ENCODE results near the gene ACTL8. TPM values are rescaled to one million over a fixed set of nuclear protein-coding genes. Genes with fewer than 3 reads are reported as not detected.

ACTL8 gene
- total and polyA plus RNA-seq, 10 donors = not detected

DNA sequence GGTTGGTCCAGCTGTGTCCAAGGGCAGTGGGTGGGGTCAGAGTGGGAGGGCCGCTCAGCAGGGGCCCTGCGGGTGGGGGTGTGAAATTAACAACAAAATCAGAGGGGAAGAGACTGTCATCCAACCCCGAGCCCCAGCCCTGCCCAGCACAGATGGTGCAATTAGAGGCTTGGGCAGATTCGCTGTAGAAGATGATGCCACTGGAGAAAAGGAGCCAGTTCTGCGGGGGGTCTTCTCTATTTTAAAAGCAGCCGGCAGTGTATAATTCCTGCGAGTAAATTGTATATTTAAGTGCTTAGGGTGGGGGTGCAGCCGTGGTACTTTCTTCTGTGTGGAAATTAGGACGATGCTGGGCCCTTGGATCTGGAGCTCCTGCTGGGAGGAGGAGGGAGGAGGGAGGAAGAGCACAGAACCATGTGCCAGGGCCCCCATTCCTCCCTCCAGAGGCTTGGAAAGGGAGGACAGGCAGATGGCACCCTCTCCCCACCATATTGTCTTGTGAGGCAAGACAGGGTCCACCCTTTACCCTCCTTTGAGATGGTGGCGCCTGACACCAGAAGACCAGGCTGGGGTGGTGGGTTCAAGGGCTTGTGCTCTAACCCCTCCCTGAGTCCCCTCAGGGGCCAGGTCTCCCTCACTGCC, 89.2 kb downstream of the ACTL8 start:
- intact Hi-C loops (cut with DNase I; ENCODE audit: low total_unique reads) = no loop called here
- no peak for TF ChIP-seq POLR2AphosphoS5 (IDR thresholded peaks at IDR 0.05)
- no peak for TF ChIP-seq POLR2A (IDR thresholded peaks at IDR 0.05)
- TF ChIP-seq, protein P1, sequence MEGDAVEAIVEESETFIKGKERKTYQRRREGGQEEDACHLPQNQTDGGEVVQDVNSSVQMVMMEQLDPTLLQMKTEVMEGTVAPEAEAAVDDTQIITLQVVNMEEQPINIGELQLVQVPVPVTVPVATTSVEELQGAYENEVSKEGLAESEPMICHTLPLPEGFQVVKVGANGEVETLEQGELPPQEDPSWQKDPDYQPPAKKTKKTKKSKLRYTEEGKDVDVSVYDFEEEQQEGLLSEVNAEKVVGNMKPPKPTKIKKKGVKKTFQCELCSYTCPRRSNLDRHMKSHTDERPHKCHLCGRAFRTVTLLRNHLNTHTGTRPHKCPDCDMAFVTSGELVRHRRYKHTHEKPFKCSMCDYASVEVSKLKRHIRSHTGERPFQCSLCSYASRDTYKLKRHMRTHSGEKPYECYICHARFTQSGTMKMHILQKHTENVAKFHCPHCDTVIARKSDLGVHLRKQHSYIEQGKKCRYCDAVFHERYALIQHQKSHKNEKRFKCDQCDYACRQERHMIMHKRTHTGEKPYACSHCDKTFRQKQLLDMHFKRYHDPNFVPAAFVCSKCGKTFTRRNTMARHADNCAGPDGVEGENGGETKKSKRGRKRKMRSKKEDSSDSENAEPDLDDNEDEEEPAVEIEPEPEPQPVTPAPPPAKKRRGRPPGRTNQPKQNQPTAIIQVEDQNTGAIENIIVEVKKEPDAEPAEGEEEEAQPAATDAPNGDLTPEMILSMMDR (IDR thresholded peaks at IDR 0.05 in 8 of 11, conservative IDR thresholded peaks at IDR 0.05 in 3 of 11) = no peak
- no peak overlapping the region for H3K4me3 ChIP-seq
- WGBS, 5 donors = 29 to 49% (median 40%) methylated on average over 9 to 10 of the region's 10 CpGs
- no peak for DNase-seq
- peaks cover 0 to 7% (median 2%) of the 10 kb centered on the region in 8 donors for H3K9me3 ChIP-seq
- H3K27ac ChIP-seq = no peak overlapping the region
- H3K27me3 ChIP-seq (replicated peaks in 1 of 7) = peaks cover 0 to 63% (median 0%) of the 10 kb centered on the region in 7 donors
- no peaks in the 10 kb centered on the region for H3K4me1 ChIP-seq
- no peaks in the 10 kb centered on the region for H3K36me3 ChIP-seq

DNA sequence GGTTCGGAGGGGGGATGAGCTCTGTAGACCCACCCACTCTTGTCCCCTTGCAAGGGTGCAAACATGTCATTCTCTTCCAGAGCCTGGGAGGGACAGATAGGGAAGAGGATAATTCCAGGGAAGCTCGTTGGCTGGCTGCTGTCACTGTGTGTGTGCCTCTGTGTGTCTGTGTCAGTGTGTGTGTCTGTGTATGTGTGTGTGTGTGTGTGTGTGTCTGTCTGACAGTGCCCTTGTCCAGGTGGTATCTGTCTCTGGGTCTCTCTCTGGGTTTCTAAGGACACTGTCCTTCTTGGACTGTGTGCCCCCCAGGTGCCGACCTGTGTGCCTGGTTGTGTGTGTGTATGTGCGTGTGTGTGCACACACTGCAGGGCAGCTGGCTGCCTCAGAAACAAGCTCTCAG, 90.5 kb downstream of the ACTL8 start:
- Histone ChIP-seq H3K9me3 (peaks cover 0 to 10% (median 2%) of the 10 kb centered on the region in 8 donors), H3K27ac (no peak overlapping the region), H3K4me3 (no peak overlapping the region), H3K36me3 (no peaks in the 10 kb centered on the region), H3K4me1 (no peaks in the 10 kb centered on the region), H3K27me3 (replicated peaks in 1 of 7) (peaks cover 0 to 63% (median 0%) of the 10 kb centered on the region in 7 donors)
- intact Hi-C loops (cut with DNase I; ENCODE audit: low total_unique reads) = no loop called here
- TF ChIP-seq, protein P1 (IDR thresholded peaks at IDR 0.05 in 8 of 11, conservative IDR thresholded peaks at IDR 0.05 in 3 of 11) = no peak
- TF ChIP-seq POLR2AphosphoS5 (IDR thresholded peaks at IDR 0.05) = no peak
- no peak for TF ChIP-seq POLR2A (IDR thresholded peaks at IDR 0.05)
- WGBS, 5 donors = 26 to 56% (median 54%) methylated on average over 3 to 4 of the region's 4 CpGs
- no peak for DNase-seq

DNA sequence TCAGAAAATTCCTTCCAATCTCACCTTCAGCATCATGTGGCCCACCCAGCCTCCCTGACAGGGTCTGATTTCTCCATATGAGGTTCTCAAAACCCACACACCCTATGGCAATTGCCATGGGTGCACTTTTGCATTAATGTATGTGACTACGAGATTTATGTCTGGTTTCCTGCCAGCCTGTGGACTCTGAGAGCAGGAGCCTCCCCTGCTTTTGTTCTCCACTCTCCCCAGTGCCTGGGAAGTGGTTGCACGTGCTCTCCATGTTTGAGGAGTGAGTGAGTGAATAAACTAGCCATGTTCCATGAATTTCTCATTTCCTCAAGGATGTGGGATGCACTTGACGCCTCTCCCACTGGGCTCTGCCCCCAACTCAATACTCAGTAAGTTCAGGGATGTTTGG, 91.2 kb downstream of the ACTL8 start:
- 11 to 29% (median 18%) methylated on average over 3 of the region's 3 CpGs for WGBS, 5 donors
- intact Hi-C loops (cut with DNase I; ENCODE audit: low total_unique reads) = no loop called here

GRCh38 chr1:17847111-17847510, 92.0 kb downstream of the ACTL8 start:
- no peak for TF ChIP-seq POLR2A (IDR thresholded peaks at IDR 0.05)
- TF ChIP-seq, protein P1 (IDR thresholded peaks at IDR 0.05 in 8 of 11, conservative IDR thresholded peaks at IDR 0.05 in 3 of 11) = no peak
- no peak for TF ChIP-seq POLR2AphosphoS5 (IDR thresholded peaks at IDR 0.05)
- Histone ChIP-seq H3K27ac (no peak overlapping the region), H3K4me3 (no peak overlapping the region), H3K27me3 (replicated peaks in 1 of 7) (peaks cover 0 to 51% (median 0%) of the 10 kb centered on the region in 7 donors), H3K36me3 (no peaks in the 10 kb centered on the region), H3K9me3 (peaks cover 0 to 10% (median 2%) of the 10 kb centered on the region in 8 donors), H3K4me1 (no peaks in the 10 kb centered on the region)
- intact Hi-C loops (cut with DNase I; ENCODE audit: low total_unique reads) = no loop called here
- 48 to 71% (median 65%) methylated on average over 3 of the region's 3 CpGs for WGBS, 5 donors
- DNase-seq = no peak

More for the DNA sequence above, 91.2 kb downstream of the ACTL8 start:
- H3K27me3 ChIP-seq (replicated peaks in 1 of 7) = peaks cover 0 to 58% (median 0%) of the 10 kb centered on the region in 7 donors
- H3K27ac ChIP-seq = no peak overlapping the region
- H3K9me3 ChIP-seq = peaks cover 0 to 10% (median 2%) of the 10 kb centered on the region in 8 donors
- H3K4me3 ChIP-seq = no peak overlapping the region
- H3K36me3 ChIP-seq = no peaks in the 10 kb centered on the region
- no peak for DNase-seq
- no peak for TF ChIP-seq POLR2AphosphoS5 (IDR thresholded peaks at IDR 0.05)
- TF ChIP-seq POLR2A (IDR thresholded peaks at IDR 0.05) = no peak
- TF ChIP-seq, protein P1 (IDR thresholded peaks at IDR 0.05 in 8 of 11, conservative IDR thresholded peaks at IDR 0.05 in 3 of 11) = no peak
- H3K4me1 ChIP-seq = no peaks in the 10 kb centered on the region
